RWPE1 (cell line): ENCODE measurements around the gene DHRS4.

ENCODE experiments used
- CTCF ChIA-PET: fragments of 350-600 bp; sonication (Branson Sonifier 250); formaldehyde crosslinking; extraction: SDS; loops from one replicate; lab custom pipeline; 2021; lab: Yijun Ruan, JAX
- POLR2A ChIA-PET: fragments of 400-600 bp; formaldehyde crosslinking; extraction: SDS; loops from one replicate; lab custom pipeline; 2020; ENCODE audit warnings: antibody characterized with exemption; ENCODE audit not compliant: low non-redundant PET; lab: Yijun Ruan, JAX
- DNase-seq: peaks from one replicate; pipeline ENCODE4 v3.0.0; 2012; ENCODE audit warnings: low spot score
- H3K27ac ChIP-seq: fragments of 450-650 bp; 2 replicates; pipeline ENCODE4 v1.5.1; 2017
- CTCF ChIP-seq: fragments of 450-650 bp; conservative IDR thresholded peaks from 2 replicates; pipeline ENCODE4 v1.5.1; 2017; ENCODE audit warnings: low read depth, mild to moderate bottlenecking

Gene DHRS4

DNA sequence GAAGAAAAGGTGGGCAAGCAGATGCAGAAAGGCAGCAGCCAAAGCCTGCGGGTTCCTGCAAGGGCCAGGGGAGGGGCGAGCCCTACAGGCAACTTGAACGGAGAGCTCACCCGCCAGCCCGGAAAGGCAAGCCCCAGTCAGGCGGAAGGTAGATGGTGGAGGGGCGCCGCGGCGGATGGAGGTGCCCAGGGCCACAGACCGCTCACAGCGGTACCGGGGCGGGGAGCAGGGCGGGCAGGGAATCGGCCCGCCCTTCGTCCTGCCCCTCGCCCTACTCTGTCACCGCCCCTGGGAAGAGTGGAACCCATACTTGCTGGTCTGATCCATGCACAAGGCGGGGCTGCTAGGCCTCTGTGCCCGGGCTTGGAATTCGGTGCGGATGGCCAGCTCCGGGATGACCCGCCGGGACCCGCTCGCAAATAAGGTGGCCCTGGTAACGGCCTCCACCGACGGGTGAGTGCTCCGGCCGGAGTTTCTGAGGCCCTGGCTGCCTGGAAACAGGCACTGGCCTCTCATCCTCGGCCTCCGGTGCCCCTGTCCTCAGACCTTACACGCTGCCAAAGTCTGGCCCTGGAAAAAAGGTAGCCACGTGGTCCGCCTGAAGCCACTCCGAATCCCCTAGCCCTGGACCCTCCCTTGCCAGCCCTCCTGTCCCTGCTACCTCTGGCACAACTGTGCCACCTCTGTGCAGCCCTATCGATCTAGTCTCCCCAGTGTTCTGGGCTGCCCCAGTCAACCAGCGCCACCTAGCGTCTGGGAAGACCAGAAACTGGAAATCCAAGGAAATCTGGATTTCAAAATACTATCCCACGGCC is at the start of gene DHRS4:
DHRS4 (plus strand) TSS at position 307 of the 815 bp plus-strand sequence; CDS start at position 326, 19 bp downstream.
- DNase-seq = peak; percentile 79
- ChIA-PET POLR2A (no interaction called here), CTCF (interaction anchor here (0.6 to 0.7 kb wide), 2 partner anchors 20 to 242 kb away, joined by 3 read pairs; no protein-coding TSS in a partner anchor)
- peak; percentile 88 for TF ChIP-seq CTCF
- H3K27ac ChIP-seq = peak within 1 kb of the TSS; percentile 85

DNA sequence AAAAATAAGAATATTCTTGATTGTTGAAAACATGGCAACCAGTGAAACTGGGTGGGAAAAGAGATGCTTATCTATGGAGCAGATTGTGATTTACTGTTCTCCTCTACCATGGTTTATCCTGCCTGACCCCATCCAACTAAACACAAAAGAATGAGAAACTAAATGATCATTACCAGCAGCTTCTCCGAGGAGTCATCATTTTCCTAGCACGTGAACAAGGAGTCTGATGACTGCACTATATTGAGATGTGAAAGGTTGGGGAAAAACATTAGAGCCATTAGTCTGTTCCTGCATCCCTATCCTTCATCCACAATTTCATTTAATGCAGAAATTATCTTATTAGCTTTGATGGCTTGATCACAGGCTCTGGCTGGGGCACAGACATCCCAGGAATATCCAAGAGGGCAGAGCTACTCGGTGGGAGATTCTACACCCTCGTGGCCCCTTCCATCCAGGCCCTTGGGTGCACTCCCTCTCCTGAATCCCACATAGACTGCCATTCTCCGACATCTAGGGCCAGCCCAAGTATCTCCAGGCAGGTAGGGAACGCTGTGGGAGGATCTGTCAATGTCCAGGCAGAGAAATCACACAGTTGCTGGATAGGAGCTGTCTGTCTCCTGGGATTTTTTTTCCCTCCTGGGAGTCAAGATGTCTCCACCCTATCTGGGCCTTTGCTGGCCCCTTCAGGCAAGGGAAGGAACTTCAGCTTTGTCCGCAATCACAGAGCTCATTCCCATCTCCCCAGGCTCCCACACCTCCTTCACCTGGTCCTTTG is 43.3 kb upstream of the DHRS4 start:
- peak; percentile 83 for DNase-seq
- ChIA-PET POLR2A (no interaction called here), CTCF (interaction anchor here (0.5 to 1.6 kb wide), 19 partner anchors 10 to 322 kb away, joined by 3 to 17 read pairs (median 4); no protein-coding TSS in a partner anchor)
- no peak overlapping the region for H3K27ac ChIP-seq
- peak; percentile 73 for TF ChIP-seq CTCF

GRCh38 chr14:23910876-23911210 is 42.7 kb upstream of the DHRS4 start:
- CTCF ChIA-PET = interaction anchor here (0.5 to 1.6 kb wide), 16 partner anchors 10 to 322 kb away, joined by 3 to 17 read pairs (median 4); no protein-coding TSS in a partner anchor
- POLR2A ChIA-PET = no interaction called here

DNA sequence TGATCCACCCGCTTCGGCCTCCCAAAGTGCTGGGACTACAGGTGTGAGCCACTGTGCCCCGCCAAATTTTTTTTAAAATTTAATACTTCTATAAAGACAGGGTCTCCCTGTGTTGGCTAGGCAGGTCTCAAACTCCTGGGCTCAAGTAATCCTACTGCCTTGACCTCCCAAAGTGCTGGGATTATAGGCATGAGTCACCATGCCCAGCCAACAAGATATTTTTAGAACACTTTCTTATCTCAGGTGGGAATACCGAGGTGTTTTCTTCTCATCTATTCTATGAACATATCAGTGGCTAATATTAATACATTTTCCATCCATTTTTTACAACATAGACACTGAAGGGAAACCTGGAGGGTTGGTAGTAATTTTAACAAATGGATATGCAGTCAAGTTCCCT is 38.0 kb upstream of the DHRS4 start:
- H3K27ac ChIP-seq = no peak overlapping the region
- ChIA-PET CTCF (interaction anchor here (0.6 kb wide), 2 partner anchors 14 to 709 kb away, joined by 3 to 4 read pairs; no protein-coding TSS in a partner anchor), POLR2A (no interaction called here)
- no peak for DNase-seq
- no peak for TF ChIP-seq CTCF

More at GRCh38 chr14:23910876-23911210, 42.7 kb upstream of the DHRS4 start:
- DNase-seq = no peak
- TF ChIP-seq CTCF = peak; percentile 27
- H3K27ac ChIP-seq = no peak overlapping the region

DNA sequence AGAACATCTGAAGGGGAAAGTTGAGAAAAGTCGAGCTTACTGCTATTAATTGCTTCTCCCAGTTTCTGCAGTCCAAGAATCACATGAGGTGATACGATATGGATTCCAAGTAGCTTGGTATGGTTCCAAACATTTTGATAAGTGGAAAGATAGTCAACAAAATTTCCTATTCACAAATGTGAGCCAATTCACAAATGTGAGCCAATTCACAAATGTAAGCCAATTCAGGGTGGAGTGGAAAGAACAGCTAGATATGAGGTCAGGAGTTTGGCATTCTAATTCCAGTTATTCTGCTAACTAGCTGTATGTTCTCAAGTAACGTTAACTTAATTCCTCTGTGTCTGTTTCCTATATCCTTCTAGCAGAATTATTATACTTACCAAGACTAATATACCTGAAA is 37.6 kb upstream of the DHRS4 start:
- ChIA-PET CTCF (interaction anchor here (0.6 kb wide), 2 partner anchors 13 to 709 kb away, joined by 3 to 4 read pairs; no protein-coding TSS in a partner anchor), POLR2A (no interaction called here)
- DNase-seq = no peak
- TF ChIP-seq CTCF = no peak
- H3K27ac ChIP-seq = no peak overlapping the region

GRCh38 chr14:23916446-23916845 is 37.1 kb upstream of the DHRS4 start:
- H3K27ac ChIP-seq = no peak overlapping the region
- ChIA-PET POLR2A (no interaction called here), CTCF (no interaction called here)
- TF ChIP-seq CTCF = no peak
- no peak for DNase-seq
